Measurements from ENCODE around the gene OSBPL8.
"Not testable (repeated sequence)": the region's sequence is repeated elsewhere in the genome, so short reads cannot be mapped to it uniquely, and the experiment has no call there.

Gene OSBPL8

DNA sequence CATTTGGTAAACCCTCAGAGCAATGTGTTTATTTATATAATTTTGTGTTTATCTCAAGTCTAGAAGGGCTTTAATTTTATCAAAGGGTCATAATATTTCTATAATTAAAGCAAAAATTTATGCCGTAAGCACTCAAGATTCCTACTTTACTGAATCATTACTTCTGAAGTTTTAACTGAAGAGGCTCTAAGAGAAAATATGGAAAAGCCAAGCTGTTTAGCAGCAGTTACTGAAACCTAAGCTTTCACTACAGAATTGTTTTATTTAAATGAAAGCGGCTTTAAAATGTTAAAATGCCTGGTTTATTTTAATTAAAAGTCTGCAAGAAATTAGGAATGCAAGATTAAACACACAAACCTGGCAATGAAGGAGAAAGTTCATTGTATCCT, 137.4 kb downstream of the OSBPL8 start:
- DNase-seq (ENCODE audit: low read depth) = no peak

DNA sequence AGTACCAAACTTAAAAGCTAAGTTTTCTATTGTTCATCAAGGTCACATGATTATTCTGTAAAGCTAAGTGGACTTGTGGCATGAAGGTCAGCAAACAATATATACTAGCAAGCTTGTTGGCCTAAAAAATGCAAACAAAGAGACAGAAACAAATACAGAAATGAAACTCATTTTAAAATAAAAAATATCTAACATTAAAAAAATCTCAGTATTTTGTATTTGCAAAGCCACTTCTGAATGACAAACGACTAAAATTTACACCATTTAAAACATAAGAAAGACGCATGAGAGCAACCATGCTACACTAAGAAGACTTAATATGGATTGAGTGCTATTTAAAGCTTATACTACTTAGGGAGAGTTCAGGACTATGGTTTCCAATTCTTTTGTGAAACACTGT, 138.5 kb downstream of the OSBPL8 start:
- no peak for DNase-seq (ENCODE audit: low read depth)

DNA sequence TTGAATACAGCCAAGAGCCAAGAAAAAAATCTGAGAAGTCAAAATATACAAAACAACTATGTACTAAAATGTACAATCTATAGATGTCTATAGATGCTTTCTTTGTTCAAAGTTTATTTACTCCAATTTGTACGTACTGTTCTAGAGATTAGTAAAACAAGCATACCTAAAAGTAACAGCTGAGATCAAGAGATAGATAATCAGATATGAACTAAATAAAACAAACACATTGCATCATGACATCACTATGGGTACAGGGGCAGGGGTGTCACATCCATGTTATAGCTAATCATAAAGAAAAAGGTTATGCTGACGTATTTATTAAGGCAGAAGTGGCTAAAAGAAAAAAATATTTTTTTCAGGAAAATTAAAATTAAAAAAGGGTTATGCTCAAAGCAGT, 139.3 kb downstream of the OSBPL8 start:
- no peak for DNase-seq (ENCODE audit: low read depth)

DNA sequence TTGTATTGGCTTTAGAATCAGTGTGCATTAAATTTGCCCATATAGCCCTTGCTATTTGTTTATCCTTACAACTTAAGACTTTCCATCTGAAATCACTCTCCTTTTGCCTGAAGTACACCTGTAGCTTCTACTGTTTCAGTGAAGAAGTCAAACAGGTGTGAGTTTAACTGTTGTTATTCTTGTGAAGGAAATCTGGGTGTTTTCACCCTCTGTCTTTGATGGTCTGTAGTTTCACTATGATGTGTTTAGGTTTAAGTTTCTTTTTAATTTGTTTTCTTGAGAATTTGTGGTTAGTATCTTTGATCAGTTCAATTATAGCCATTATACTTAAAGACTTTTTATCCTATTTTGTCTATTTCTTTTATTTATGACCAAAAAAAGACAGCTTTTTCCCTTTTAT, 142.5 kb downstream of the OSBPL8 start:
- no peak for DNase-seq (ENCODE audit: low read depth)

DNA sequence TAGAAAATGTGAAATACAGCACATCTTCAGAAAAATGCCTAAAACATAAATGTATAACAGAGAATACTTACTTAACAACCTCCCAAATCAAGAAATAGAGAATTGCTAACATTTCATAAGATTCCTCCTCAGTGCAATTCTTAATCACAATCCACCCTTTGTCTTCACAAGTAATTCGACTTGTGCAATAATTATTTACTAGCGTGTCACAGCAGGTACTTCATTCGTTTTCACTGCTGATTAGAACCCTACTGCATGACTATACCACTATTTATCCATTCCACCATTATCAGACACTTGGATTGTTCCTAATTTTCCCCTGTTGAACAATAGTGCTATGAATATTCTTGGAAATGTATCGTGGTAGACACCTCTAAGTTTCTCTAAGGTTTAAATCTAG, 146.4 kb downstream of the OSBPL8 start:
- no peak for DNase-seq (ENCODE audit: low read depth)

DNA sequence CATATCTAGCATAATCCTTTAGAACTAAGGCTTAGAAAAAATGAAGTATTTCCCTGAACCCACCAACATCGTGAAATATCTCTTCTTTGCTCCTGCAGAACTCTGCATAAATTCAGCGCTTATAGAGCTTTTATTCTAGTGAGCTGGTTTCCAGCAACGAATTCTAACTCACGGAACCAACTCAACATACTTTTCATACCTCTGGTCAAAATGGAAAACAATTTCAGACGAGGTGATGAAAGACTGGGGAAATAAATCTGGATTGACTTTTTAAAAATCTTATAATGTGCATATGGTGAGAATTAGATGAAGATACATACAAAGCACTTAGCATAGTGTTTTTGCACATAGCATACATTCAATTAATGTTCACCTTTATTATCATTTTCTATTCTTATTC, 148.8 kb downstream of the OSBPL8 start:
- DNase-seq (ENCODE audit: low read depth) = no peak

DNA sequence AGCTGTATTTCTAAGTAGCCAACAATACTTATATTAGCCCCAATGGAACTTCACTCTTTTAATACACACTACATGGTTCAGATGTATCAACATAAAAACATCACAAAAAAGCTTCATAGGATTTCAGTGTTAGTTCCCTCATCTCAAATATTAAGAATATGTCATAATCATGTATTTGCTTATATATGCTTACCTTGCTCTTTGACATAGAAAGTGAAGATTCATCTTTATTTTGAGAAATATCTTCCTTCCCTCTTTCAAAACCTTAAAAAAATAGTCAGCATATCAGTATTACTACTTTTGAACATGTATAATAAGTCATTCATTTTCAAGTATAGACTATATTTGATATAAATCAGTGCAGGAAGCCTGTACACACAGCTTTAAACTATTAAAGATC, 149.2 kb downstream of the OSBPL8 start:
- DNase-seq (ENCODE audit: low read depth) = no peak

DNA sequence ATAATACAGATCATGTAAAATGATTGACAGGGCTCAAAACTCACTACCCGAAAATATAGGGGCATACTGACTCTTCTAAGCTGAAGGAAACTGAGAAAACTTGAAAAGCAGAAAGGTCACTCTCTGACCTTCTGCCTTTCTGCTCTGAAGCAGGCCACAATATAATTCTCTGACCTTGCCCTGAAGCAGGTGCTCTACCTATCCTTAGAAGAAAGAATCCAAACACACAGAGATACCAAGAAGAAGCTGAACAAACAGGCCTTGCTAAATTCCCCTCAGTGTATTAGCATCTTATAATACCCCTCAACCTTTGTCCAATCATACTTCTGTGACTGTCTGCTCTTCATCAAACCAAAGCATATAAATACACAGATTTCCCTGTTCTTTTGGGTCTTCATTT, 150.5 kb downstream of the OSBPL8 start:
- DNase-seq (ENCODE audit: low read depth) = no peak

DNA sequence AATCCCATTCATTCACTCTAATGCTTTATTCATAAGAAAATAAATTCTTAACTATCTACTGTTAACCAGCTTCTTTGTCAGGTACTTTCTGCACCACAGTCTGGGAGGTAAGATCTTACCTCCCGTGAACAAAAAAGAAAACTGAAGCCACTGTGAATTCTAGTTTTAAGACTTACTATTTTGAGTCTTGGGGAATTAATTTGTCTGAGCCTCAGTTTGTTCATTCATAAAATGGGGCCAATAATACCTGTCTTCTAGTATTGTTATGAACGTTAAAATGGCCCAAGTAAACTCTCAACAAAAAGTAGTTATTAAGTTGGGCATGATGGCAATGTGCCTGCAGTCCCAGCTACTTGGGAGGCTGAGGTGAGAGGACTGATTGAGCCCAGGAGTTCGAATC, 151.9 kb downstream of the OSBPL8 start:
- no peak for DNase-seq (ENCODE audit: low read depth)

DNA sequence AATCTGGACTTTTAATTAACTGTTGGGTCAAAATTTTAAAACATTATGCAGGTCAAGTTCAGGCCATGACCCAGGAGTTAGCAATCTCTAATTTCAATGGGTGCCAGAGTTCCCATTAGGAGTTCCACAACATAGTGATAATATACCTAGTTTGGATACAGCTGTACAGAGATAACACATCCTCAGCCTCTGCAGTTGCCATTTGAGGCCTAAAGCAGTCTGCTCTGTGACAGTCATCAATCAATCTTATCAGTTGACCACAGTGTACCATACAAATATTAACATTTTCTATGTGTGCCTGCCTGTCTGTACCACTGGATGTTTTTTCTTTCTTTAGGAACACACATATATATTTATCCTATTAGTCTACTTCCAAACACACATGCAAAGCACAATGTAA, 157.3 kb downstream of the OSBPL8 start:
- no peak for DNase-seq (ENCODE audit: low read depth)

DNA sequence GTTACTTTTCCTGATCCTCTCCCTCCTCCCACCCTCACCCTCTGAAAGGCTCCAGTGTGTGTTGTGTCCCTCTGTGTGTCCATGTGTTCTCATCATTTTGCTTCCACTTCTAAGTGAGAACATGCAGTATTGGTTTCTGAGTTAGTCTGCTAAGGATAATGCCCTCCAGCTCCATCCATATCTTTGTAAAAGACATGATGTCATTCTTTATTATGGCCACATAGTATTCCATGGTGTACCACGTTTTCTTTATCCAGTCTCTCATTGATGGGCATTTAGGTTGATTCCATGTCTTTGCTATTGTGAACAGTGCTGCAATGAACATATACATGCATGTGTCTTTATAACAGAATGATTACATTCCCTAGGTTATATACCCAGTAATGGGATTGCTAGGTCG, 159.4 kb downstream of the OSBPL8 start:
- DNase-seq (ENCODE audit: low read depth) = no peak

DNA sequence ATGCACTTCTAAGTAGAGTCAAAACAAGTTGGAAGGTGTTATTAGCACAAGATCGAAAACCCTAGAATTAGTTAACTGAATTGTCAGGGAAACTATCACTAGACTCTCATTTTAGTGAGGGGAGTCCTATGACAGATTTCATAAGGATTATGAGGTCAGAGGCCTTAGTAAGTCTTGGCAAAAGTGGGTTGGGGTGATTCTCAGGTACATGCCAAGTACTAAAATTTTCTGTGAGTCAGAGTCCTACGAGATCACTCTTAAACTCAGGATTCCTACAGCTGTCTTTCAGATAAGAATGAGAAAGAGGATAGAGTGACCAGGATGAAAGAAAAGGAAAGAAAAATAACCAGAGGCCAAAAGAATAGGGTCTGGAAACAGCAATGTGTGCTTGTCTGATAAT, 160.5 kb downstream of the OSBPL8 start:
- DNase-seq (ENCODE audit: low read depth) = no peak

DNA sequence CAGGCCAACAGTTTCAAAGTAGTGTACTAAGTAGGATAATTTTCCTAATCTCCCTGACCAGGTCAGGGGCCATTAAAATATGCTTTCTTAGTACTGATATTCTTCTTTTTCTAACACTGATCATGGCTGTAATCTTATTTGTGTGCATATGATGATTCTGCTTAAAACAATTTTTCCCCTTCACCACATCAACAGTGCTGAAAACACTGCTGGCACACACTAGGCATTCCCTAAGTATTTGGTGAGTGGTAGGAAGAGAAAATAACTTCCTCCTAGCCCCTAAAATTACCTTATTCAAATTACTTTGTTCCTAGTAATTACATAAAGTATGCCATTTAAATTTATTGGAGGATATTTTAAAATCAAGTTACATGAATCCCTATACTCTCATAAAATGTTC, 161.5 kb downstream of the OSBPL8 start:
- DNase-seq (ENCODE audit: low read depth) = no peak

DNA sequence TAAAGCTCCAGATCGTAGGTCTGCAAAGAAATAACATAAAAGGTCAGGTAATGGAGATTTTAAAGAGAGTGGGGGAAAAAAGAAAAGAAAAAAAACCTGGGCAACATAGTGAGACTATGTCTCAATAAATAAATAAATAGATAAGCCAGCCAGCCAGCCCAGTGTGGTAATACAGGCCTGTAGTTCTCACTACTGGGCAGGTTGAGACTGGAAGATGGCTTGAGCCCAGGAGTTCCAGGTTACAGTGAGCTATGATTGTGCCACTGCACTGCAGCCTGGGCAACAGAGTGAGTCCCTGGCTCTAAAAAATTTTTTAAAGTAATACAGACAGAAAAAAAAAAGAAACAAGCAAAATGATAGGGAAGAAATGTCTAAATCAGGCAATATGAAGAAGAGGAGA, 168.1 kb downstream of the OSBPL8 start:
- no peak for DNase-seq (ENCODE audit: low read depth)

DNA sequence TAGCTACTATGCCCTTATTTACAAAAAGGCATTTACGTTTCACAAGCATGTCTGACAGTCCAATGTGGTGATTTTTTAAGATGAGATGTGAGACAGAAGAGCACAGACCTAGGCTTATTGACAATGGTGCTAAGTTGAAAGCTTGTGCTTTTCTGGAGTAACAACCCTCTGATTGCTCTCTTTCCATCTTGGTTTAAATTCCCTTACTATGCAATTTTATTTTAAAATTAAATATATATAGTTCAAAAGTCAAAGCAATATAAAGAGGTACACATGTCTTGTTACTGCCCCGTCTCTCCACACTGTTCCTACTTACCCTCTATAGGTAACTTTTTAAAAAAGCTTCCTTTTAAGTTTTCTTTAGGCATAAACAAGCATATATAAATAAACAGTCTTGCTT, 172.0 kb downstream of the OSBPL8 start:
- no peak for DNase-seq (ENCODE audit: low read depth)

DNA sequence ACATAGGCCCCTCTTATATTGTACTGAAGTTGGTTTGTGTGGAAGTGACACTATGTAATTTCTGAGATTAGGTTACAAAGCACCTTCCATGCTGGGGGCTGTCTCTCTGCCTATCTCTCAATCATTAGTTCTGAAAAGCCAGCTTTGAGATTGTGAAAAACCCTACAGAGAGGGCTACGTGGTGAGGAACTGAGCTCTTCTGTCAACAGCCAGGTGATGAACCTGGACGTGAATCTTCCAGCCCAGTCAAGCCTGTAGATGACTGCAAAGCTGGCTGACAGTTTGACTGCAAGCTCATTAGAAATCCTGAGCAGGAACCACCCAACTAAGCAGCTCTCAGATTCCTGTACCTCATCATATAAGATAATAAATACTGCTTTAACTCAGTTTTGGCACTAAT, 175.0 kb downstream of the OSBPL8 start:
- DNase-seq (ENCODE audit: low read depth) = no peak

DNA sequence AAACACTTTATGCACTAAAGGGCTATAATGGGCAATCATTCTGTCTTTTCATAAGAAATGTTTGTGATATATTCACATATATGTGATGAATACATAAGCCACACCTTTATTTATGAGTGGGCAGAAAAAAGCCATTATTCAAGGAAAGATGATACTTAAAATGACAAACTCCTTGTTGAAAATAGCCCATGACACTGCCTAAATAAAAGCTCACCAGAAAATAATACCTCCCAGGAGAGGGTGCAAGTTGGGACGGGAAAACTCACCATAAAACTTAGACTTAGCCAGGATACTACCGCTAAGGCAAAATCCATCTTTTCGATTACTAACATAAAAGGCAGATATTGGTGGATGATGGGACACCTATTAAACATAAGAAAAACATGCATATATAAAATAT, 175.6 kb downstream of the OSBPL8 start:
- DNase-seq (ENCODE audit: low read depth) = no peak

DNA sequence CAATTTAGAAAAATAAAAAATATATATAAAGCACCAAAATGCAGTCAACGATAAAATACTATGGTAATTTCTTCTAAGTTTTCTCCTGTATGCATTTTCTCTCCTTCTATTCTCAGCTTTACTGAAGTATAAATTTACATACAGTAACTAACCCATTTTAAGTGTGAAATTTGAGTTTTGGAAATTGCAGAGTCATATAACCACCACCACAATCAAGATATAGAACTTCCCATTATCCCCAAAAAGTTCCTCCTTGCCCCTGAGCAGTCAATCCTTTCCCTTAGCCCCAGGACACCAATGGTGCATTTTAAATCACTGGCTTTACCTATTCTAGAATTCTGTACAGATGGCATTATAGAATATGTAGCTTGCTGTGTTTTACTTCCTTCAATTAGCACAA, 180.3 kb downstream of the OSBPL8 start:
- no peak for DNase-seq (ENCODE audit: low read depth)

DNA sequence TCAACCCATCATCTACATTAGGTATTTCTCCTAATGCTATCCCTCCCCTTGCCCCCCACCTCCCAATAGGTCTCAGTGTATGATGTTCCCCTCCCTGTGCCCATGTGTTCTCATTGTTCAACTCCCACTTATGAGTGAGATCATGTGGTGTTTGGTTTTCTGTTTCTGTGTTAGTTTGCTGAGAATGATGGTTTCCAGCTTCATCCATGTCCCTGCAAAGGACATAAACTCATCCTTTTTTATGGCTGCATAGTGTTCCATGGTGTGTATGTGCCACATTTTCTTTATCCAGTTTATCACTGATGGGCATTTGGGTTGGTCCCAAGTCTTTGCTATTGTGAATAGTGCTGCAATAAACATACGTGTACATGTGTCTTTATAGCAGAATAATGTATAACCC, 182.7 kb downstream of the OSBPL8 start:
- not testable (repeated sequence) for DNase-seq (ENCODE audit: low read depth)

DNA sequence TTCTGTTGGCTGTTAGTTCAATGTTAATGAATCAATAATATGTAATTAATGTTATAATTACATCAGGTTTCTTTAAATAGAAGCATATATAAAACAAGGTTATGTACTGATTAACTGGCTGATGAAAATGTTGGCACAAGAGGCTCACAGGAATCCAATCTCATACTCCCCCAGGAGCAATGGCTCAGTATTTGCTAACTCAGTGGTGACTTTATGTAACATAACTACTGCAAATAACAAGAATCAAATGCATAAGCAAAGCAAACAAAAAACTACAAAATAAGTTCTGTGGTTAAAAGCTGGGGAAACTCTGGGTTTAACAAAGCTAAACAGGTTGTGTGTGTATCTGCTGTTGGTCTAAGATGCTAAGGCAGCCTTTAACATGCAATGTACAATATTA, 183.6 kb downstream of the OSBPL8 start:
- no peak for DNase-seq (ENCODE audit: low read depth)

DNA sequence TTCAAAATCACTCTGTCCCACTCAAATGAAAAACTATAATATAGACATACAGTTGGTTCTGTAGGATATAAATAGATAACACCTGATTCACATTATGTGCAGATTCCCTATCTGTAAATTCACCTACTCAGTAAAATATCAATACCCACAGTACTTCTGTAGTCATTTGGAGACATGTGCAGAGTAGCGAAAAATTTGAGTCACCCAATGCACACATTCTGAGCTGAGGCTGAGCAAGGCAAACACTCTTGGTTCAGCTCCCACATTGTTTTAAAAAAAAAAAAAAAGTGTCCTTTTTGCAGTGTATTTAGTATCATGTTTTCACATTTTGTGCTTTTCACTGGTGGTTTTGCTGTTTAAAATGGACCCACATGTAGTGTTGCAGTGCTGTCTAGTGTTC, 184.1 kb downstream of the OSBPL8 start:
- peak; percentile 17 for DNase-seq (ENCODE audit: low read depth)

DNA sequence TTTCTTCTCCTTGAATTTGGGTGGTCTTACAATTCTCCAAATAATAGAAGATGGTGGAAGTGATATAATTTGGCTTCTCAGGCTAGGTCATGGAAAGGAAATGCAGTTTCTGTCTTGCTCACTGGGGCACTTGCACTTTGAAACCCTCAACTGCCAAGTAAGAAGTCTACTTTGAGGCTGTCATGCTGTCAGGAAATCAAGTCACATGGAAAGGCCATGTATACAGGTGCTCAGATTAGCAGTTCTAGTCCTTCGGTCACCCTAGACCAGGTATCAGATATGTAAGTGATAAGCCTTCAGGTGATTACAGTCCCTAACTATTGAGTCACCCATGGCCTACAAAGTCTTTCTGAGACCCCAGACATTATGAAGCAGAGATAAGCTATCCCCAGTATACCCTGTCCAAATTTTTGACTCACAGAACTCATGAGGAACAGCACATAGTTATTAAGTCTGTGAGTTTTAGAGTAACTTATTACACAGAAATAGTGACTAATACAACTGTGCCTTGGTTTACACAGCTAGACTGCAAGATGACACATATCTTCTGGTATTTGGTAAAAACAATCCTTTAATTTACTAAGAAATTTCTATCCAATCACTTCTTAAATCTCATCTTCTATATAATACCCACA, 185.1 kb downstream of the OSBPL8 start:
- DNase-seq (ENCODE audit: low read depth) = peak; percentile 70

DNA sequence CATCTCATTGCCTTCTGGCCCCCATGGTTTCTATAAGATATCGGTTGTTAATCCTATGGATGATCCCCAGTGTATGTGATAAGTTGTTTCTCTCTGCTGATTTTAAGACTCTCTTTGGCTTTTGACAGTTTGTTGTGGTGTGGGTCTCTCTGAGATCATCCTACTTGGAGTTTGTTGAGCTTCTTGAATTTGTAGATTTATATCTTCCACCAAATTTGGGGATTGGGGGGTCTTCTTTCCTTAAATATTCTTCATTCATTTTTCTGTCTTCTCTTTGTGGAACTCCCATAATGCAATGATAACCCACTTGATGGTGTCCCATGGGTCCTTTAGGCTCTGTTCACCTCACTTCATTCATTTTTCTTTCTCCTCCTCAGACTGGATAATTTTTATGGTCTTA, 191.3 kb downstream of the OSBPL8 start:
- no peak for DNase-seq (ENCODE audit: low read depth)

DNA sequence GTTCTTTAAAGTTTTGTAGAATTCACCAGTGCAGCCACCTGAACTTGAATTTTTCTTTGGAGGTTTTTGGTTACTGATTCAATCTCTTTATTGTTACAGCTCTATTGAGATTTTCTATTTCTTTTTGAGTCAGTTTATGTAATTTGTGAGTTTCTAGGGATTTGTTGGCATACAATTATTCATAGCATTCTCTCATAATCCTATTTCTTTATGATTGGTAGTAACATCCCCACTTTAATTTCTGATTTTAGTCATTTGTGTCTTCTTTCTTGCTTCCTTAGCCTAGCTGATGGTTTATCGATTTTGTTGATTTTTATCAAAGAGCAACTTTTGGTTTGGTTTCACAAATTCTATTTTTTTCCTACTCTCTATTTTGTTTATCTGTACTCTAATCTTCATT, 193.4 kb downstream of the OSBPL8 start:
- DNase-seq (ENCODE audit: low read depth) = no peak

DNA sequence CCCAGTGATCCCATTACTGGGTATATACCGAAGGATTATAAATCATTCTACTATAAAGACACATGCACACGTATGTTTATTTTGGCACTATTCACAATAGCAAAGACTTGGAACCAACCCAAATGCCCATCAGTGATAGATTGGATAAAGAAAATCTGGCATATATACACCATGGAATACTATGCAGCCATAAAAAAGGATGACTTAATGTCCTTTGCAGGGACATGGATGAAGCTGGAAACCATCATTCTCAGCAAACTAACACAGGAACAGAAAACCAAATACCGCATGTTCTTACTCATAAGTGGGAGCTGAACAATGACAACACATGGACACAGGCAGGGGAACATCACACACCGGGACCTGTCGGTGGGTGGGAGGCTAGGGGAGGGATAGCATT, 195.4 kb downstream of the OSBPL8 start:
- not testable (repeated sequence) for DNase-seq (ENCODE audit: low read depth)
